ENCODE results near the gene KCNMA1. TPM values are rescaled to one million over a fixed set of nuclear protein-coding genes. Genes with fewer than 3 reads are reported as not detected.

KCNMA1 gene
- total RNA-seq, 2 donors from 2014 or later = 23.2 to 44.5 TPM

GRCh38 chr10:77176232-77176631 is 461.4 kb downstream of the KCNMA1 start:
- Histone ChIP-seq H3K9me3 (no peaks in the 10 kb centered on the region), H3K9ac (ENCODE audit: low read depth in 2 of 2, low read length in 2 of 2) (no peak overlapping the region), H3K36me3 (no peaks in the 10 kb centered on the region), H3K4me1 (no peaks in the 10 kb centered on the region), H3K4me3 (no peak overlapping the region), H3K27ac (no peak overlapping the region), H3K27me3 (no peaks in the 10 kb centered on the region)
- DNase-seq = no peak
- no peak for TF ChIP-seq CTCF (IDR thresholded peaks at IDR 0.05)
- intact Hi-C loops (cut with DNase I) = loop anchor here (5.0 to 10.0 kb wide), 2 partner anchors 209 to 536 kb away; no protein-coding TSS in a partner anchor

GRCh38 chr10:77175631-77176222 is 461.9 kb downstream of the KCNMA1 start:
- Histone ChIP-seq H3K4me1 (no peaks in the 10 kb centered on the region), H3K9ac (ENCODE audit: low read depth in 2 of 2, low read length in 2 of 2) (no peak overlapping the region), H3K9me3 (no peaks in the 10 kb centered on the region), H3K4me3 (no peak overlapping the region), H3K27me3 (no peaks in the 10 kb centered on the region), H3K27ac (no peak overlapping the region), H3K36me3 (no peaks in the 10 kb centered on the region)
- DNase-seq = no peak
- TF ChIP-seq CTCF (IDR thresholded peaks at IDR 0.05) = no peak
- intact Hi-C loops (cut with DNase I) = loop anchor here (2.0 to 10.0 kb wide), 3 partner anchors 209 to 537 kb away; no protein-coding TSS in a partner anchor

- Histone ChIP-seq H3K4me3 (no peak overlapping the region), H3K9me3 (no peaks in the 10 kb centered on the region), H3K4me1 (no peaks in the 10 kb centered on the region), H3K9ac (ENCODE audit: low read depth in 2 of 2, low read length in 2 of 2) (no peak overlapping the region), H3K27me3 (no peaks in the 10 kb centered on the region), H3K27ac (no peak overlapping the region), H3K36me3 (no peaks in the 10 kb centered on the region)
- peak; percentile 89 for TF ChIP-seq CTCF (IDR thresholded peaks at IDR 0.05)
- intact Hi-C loops (cut with DNase I) = loop anchor here (2.0 to 10.0 kb wide), 2 partner anchors 211 to 471 kb away; no protein-coding TSS in a partner anchor
- peak; percentile 79 for DNase-seq
These were observed 463.8 kb downstream of the KCNMA1 start for GRCh38 chr10:77173615-77174461.

GRCh38 chr10:77172086-77172485 is 465.5 kb downstream of the KCNMA1 start:
- Histone ChIP-seq H3K27ac (no peak overlapping the region), H3K9me3 (no peaks in the 10 kb centered on the region), H3K4me1 (no peaks in the 10 kb centered on the region), H3K4me3 (no peak overlapping the region), H3K36me3 (no peaks in the 10 kb centered on the region), H3K9ac (ENCODE audit: low read depth in 2 of 2, low read length in 2 of 2) (no peak overlapping the region), H3K27me3 (no peaks in the 10 kb centered on the region)
- no peak for DNase-seq
- intact Hi-C loops (cut with DNase I) = loop anchor here (10.0 kb wide), 1 partner anchor 213 kb away; no protein-coding TSS in a partner anchor
- TF ChIP-seq CTCF (IDR thresholded peaks at IDR 0.05) = no peak

- no peaks in the 10 kb centered on the region for H3K27me3 ChIP-seq
- H3K4me3 ChIP-seq = no peak overlapping the region
- H3K9me3 ChIP-seq = no peaks in the 10 kb centered on the region
- intact Hi-C loops (cut with DNase I) = no loop called here
- H3K27ac ChIP-seq = no peak overlapping the region
- no peaks in the 10 kb centered on the region for H3K4me1 ChIP-seq
- H3K36me3 ChIP-seq = no peaks in the 10 kb centered on the region
- no peak for TF ChIP-seq CTCF (IDR thresholded peaks at IDR 0.05)
- DNase-seq = no peak
- H3K9ac ChIP-seq (ENCODE audit: low read depth in 2 of 2, low read length in 2 of 2) = no peak overlapping the region
These were observed 468.7 kb downstream of the KCNMA1 start for GRCh38 chr10:77168861-77169260.
